NOMO-1 treated with dmso at 0.1 percent for 144 hours (cell line): Measurements from ENCODE around the gene AKR1C8.
"Not testable (repeated sequence)": the region's sequence is repeated elsewhere in the genome, so short reads cannot be mapped to it uniquely, and the experiment has no call there.

Experiments
- DNase-seq: peaks from one replicate; lab custom pipeline; 2025; ENCODE audit not compliant: unreplicated experiment; lab: John Stamatoyannopoulos, UW

AKR1C8 gene

DNA sequence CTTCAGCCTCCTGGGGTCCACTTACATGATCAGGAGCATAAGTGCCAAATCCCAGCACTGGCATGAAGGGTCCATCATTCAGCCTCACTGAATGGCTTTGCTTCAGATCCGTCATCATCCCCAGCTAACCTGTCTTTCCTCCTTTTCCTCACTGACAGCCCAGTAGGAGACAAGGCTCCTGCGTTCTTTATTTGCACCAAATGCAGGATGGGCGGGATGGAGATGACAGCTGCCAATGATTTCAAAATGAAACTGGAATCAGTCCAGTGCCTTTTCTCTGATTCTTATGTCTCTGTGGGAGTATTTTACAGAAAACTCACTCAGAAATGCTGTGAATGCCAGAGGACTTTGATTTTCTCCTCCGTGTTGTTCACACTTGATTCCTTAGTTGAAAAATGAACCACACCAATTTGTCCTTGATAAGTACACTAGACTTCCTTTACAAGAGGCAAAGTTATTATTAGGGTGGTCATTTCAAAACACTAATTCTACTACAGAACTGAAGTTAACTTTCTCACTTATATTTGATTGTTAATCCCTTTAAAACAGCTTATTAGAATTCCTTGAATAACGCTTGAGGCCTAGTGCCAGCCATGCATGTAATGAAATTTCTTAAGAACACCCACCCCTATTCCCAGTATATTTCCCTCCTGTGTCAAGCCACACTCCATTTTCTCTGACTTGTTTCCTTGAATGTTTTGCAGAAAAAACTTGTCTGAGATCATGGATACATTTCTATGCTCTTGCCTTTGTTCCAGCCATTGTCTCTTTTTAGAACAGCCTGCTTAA lies at the start of gene AKR1C8:
AKR1C8 (minus strand) TSS at position 164 of the 789 bp plus-strand sequence; CDS start at position 118, 46 bp downstream.
- no peak for DNase-seq

DNA sequence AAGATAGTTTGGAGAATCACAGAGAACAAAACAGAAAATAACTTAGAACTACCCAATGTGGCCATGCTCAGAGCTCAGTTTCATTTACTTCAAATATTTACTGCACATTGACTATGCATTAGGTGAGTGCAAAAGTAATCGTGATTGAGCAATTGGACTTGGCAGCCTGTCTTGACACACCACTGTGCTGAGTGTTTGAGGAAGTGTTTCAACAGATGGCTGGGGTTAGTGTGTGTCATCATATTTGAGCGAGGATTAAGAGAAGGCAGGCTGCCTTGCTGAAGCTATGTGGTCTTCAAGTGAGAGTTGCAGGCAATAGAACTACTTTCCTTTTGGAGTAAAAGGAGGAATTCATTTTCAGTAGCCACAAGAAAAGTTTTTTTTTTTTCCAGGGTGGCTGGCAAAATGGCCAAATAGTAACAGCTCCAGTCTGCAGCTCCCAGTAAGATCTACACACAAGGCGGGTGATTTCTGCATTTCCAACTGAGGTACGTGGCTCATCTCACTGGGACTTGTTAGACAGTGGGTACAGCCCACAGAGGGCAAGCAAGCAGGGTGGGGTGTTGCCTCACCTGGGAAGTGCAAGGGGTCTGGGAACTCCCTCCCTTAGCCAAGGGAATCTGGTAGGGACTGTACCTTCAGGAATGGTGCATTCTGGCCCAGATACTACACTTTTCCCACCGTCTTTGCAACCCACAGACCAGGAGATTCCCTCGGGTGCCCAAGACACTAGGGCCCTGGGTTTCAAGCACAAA lies 49.3 kb upstream of the AKR1C8 start:
- DNase-seq, result peak; percentile 88

DNA sequence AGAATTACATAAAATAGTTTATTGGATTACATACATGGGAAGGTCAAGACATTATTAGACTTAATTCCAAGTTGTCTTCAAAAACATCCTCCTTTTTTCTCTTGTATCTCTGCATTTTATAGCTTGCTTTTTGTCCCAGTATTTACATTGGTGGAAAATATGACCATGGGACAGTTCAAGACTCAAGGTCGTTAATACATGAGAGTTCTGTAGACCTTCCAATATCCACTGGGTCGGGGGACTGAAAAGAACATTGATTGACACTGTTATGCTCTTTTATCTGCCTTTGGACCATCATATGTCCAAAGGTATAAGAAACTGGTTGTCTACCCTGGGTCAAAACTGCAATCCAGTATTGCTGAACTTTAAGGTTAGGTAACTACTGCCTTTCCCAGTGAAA lies 48.4 kb upstream of the AKR1C8 start:
- no peak for DNase-seq

DNA sequence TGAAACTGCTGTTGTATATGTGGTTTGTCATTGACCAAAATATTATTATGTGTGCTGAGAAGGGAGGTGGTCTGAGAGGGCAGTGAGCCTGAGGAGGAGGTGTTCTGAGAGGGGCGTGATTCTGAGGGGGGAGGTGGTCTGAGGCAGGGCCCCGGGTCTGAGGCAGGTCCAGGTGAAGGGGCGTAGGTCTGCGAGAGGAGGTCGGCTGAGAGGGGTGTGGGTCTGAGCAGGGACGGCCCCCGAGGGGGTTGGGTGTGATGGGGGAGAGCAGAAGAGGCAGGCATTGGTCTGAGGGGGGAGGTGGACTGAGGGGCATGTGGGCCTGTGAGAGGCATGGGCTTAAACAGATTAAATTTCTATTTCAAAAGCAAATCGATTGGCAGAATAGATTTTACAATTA lies 44.1 kb upstream of the AKR1C8 start:
- DNase-seq, result no peak

DNA sequence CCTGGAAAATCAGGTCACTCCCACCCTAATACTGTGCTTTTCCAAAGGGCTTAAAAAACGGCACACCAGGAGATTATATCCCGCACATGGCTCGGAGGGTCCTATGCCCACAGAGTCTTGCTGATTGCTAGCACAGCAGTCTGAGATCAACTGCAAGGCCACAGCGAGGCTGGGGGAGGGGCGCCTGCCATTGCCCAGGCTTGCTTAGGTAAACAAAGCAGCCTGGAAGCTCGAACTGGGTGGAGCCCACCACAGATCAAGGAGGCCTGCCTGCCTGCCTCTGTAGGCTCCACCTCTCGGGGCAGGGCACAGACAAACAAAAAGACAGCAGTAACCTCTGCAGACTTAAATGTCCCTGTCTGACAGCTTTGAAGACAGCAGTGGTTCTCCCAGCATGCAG lies 38.0 kb upstream of the AKR1C8 start:
- not testable (repeated sequence) for DNase-seq

DNA sequence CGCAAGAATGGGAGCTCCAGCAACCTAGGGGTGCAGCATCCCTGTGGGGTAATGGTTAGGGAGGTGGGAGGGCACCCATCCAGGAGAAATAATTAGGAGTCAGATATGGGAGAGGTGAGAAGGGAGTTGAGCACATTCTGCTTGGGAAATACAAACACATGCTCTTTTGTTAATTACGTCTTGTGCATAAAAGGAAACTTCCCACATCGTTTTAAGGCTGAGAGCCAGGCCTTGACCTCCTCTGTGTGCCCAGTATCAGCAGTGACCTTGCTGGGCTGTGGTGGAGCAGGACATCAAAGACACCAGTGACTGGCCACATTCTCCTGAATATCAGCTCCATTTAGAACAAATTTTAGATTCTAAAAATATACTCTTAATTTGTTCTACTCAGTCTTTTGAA lies 34.3 kb upstream of the AKR1C8 start:
- DNase-seq, result no peak

DNA sequence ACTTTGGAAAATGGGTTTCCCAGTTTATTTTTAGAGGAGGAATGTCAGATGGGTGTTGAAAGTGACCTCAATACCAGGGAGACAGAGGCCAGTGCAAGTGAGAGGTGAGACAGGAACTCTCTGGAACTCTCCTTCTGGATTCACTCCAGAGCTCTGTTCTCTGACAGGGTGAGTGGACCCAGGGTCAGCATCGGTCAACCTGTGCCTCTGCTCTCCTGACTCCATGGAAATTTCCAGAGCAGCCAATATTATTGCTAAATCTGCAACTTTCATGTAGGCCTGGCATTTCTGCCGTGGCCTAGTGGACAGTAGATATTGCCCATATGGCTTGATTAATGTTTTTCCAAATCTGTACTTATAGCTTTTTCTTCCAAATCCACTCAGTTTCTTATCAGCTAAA lies 31.9 kb upstream of the AKR1C8 start:
- no peak for DNase-seq

DNA sequence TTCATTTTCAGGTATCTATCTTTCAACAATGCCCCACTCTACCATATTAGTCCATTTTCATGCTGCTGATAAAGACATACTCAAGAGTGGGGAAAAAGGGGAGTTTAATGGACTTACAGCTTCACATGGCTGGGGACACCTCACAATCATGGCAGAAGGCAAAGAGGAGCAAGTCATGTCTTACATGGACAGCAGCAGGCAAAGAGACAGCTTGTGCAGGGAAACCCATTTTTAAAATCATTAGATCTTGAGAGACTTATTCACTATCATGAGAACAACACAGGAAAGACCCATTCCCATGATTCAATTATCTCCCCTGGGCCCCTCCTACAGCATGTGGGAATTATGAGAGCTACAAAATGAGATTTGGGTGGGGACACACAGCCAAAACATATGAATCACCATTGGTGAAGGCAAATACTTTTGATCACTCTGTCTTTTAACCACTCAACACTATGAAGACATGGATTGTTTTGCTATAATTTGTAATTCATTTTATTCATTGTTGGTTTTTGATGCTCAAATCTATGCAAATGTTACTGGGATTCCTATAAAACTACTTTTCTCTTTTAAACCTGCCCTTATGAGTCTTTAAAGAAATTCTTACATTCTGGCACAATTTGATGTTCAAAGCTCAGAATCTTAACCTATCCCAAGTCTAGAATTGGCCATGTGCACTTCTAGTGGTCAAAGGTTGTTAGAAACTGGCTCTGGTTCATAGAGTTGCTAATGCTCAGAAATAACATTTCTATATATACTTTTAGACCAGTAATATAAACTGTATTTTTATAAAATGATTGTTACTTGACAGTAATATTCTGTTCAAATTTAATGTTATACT lies 27.0 kb upstream of the AKR1C8 start:
- no peak for DNase-seq

DNA sequence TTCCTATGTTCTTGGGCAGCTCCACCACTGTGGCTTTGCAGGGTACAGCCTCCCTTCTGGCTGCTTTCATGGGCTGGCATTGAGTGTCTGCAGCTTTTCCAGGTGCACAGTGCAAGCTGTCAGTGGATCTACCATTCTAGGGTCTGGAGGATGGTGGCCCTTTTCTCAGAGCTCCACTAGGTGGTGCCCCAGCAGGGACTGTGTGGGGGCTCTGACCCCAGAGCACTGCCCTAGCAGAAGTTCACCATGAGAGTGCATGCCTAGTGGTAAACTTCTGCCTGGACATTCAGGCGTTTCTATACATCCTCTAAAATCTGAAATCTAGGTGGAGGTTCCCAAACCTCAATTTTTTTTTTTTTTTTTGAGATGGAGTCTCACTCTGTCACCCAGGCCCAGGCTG lies 25.3 kb upstream of the AKR1C8 start:
- not testable (repeated sequence) for DNase-seq

DNA sequence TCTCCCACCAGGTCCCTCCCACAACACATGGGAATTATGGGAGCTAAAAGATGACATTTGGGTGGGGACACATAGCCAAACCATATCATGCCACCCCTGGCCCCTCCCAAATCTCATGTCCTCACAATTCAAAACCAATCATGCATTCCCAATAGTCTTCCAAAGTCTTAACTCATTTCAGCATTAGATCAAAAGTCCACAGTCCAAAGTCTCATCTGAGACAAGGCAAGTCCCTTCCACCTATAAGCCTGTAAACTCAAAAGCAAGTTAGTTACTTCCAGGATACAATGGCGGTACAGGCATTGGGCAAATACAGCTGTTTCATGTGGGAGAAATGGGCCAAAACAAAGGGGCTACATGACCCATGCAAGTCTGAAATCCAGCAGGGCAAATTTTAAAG lies 24.8 kb upstream of the AKR1C8 start:
- not testable (repeated sequence) for DNase-seq

DNA sequence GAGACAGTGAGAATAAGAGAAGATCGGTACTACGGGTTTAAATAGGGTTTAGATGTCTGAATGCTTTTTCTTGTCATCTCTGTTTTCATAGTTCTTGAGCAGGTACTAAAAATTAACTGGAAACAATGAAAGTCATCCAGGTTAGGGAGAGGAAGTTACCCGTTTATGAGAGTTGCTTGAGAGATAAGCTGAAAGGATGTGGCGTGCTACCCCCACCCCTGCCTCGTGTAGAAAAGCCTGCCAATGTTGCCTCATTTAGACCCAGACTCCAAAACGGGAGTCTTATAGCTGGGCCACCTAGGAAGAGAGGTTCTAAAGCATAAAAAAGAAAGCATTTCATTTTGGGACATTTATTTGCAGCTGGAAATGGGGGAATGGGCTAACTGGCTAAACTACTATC lies 21.8 kb upstream of the AKR1C8 start:
- DNase-seq, result no peak

DNA sequence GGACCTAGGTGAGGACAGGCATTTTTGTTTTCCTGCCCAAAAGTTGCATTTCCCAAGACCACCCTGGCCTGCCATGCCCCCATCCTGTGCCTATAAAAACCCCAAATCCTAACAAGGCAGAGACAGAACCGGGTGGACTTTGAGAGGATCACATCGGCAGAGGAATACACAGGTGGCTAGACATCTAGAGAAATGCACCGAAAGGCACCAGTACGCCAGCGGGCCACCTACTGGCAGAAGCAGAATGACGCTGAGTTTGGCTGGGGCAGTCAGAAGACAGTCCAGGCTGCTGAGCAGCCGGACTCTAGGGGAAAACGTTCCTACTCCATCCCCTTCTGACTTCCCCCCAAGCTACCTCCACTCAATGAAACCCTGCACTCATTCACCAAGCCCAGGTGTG lies 14.4 kb upstream of the AKR1C8 start:
- no peak for DNase-seq

DNA sequence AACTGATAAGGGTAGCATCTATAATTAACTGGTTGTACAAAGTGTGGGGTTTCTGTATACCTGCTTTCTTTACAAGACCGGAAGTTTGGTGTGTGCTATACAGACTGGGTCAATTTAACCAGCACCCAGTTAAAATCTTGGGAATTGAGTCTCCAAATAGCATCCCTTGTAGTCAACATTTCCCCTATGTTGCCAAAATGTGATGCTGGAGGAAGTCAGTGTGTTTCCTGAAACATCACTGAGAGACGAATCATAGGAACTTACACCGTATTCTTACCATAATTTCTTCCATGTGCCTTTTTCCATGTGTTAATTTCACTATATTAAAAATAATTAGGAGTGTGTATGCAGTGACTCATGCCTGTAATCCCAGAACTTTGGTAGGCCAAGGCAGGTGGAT lies 13.4 kb upstream of the AKR1C8 start:
- DNase-seq, result no peak

DNA sequence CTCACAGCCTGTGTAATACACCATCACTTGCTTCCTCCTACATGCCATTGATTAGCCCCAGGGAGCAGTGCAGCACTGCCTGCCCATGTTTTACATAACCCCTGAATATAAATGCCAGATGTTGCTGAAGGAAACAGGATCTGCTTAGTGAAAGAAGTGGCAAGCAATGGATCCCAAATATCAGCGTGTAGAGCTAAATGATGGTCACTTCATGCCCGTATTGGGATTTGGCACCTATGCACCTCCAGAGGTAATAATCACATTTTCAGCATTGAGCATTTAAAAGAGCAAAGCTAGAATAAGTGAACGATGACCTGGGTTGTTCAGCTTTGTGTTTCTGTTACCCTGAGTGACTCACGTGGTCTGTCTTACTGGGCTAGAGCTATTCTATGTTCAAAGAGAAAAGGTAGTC lies 11.8 kb upstream of the AKR1C8 start, which contains the start of gene AKR1C4:
AKR1C4 (plus strand) TSS at position 136 of the 412 bp plus-strand sequence; CDS start at position 167, 31 bp downstream.
- DNase-seq, result no peak

DNA sequence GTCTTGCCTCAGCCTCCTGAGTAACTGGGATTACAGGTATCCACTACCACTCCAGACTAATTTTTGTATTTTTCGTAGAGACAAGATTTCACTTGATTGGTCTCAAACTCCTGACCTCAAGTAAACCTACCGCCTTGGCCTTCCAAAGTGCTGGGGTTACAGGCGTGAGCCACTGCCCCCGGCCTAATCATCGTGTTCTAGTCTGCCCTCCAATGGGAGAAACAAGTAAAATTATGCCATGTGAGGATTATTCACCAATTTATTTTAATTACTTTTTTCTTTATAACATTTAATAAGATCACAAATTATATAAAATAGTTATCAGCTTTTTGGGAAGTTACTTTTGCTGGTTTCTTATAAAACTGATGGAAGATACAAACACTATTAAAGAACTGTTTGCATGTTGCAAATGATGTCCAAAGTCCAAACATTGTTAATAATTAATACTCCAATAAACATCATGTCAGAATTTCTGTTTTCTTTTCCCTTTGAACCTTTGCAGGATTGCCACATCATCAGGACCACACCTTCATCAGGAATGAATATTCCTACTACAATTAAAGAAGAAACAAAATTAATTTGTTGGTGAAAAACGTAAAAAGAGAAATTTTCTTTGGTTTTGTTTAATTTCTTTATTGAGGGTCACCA lies 10.9 kb upstream of the AKR1C8 start:
- DNase-seq, result no peak

DNA sequence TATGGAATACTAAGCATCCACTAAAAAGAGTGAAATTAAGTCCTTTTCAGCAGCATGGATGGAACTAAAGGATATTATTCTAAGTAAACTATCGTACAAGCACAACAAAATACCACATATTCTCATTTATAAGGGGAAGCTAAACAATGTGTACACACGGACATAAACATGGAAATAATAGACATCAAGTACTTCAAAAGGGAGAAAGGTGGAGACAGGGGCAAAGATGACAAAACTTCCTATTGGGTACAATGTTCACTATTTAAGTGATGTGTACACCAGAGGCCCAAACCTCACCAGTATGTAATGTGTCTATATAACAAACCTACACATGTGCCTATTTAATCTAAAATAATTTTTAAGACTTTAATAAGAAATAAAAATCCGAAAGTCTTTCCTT lies 9.5 kb upstream of the AKR1C8 start:
- DNase-seq, result no peak

DNA sequence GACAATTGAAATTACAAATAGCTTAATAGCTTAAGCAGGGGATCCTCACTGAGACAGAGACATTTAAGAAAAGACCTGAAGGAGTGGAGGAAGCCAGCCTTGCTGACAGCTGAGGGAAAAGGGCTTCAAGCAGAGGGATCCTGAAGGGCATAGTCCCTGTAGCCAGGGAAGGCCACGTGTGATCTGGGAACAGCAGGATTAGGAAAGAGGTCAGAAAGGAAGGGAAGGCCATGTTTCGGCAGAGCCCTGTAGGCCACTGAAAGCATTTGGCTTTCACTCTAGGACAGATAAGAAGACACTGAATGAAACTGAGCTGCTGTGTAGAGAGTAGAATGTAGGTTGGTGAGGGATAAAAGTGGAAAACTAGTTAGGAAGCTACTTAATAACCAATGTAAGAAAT lies 3.4 kb upstream of the AKR1C8 start:
- DNase-seq, result no peak

DNA sequence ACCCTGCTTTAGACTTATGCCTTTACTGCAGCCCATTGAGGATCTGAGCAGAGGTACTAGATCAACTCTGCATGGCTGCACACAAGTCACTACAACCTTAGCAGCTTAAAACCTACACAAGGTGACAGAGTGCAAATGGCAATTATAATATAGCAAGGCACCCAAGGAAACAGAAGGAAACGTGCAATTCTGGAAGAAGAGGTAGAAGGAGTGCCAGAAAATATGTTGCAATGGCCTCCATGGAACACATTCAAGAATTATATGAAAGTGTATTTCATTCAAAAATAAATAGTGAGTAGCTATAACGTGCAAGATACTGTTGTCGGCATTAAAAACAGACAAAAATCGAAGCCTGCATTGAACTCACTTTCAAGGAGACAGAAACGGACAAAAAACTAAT lies 2.9 kb upstream of the AKR1C8 start:
- no peak for DNase-seq

DNA sequence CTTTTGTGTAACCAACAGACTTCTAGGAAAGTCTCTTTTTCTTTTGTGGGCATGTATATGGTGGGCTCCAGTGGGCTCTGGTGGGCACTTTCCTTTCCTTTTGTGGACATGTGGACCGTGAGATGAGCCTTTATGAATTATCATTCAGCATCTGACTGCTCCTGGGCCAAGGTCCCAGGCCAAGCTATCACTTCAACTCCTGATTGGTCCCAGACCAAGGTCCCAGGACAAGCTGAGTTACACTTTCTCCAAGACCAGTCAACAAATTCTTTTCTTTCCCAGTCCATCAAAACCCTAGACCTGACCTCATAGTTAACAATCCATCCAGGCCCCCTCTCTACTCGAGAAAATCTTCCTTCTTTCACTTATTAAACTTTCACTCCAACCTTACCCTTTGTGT lies 1.0 kb downstream of the AKR1C8 start:
- no peak for DNase-seq

DNA sequence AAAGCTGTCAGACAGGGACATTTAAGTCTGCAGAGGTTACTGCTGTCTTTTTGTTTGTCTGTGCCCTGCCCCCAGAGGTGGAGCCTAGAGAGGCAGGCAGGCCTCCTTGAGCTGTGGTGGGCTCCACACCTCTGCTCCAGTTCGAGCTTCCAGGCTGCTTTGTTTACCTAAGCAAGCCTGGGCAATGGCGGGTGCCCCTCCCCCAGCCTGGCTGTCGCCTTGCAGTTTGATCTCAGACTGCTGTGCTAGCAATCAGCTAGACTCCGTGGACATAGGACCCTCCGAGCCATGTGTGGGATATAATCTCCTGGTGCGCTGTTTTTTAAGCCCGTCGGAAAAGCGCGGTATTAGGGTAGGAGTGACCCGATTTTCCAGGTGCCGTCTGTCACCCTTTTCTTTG lies 4.4 kb downstream of the AKR1C8 start:
- not testable (repeated sequence) for DNase-seq

DNA sequence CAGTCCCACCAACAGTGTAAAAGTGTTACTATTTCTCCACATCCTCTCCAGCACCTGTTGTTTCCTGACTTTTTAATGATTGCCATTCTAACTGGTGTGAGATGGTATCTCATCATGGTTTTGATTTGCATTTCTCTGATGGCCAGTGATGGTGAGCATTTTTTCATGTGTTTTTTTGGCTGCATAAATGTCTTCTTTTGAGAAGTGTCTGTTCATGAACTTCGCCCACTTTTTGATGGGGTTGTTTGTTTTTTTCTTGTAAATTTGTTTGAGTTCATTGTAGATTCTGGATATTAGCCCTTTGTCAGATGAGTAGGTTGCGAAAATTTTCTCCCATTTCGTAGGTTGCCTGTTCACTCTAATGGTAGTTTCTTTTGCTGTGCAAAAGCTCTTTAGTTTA lies 9.4 kb downstream of the AKR1C8 start:
- not testable (repeated sequence) for DNase-seq
